HG03439 (cell line): ENCODE measurements around the gene CMKLR1.

ENCODE experiments used
- ATAC-seq: cut with Tn5 transposase; IDR thresholded peaks from one replicate; pipeline ENCODE4 v1.9.1; 2021; ENCODE audit warnings: mild to moderate bottlenecking, moderate library complexity; ENCODE audit not compliant: unreplicated experiment

Gene CMKLR1

DNA sequence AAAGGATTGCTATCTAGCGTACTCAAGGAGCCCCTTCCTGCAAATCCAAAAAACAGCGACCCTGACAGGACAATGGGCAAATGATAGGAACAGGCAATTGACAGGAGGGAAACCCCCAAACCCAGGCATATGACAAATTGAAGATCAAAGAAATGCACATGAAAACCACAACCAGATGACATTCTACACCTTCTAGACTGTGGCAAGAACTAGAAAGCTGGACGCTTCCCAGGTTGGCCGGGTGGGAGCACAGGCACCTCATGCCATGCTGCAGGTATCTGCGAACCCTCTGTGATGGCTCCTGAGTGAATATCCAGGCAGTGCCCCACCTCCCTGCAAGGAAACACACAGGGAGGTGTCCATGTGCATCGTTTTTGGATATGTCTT, 37.1 kb downstream of the CMKLR1 start:
- no peak for ATAC-seq

DNA sequence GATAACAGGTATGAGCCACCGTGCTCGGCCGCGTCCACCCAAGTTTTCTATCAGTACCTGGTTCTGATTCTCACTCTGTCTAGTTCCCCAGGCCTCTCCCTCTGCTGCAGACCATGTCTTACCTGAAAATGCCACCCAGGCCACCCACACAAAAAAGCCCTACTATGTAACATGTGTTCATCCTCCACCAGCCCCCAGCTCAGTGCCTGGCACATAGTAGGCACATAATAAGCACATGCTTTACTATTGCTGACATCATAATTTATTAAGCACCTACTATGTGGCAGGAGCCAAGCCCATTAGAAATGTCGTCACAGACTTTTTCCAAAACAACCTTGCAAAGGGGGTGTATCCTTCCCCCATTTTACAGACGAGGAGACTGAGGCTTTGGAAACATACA, 37.8 kb downstream of the CMKLR1 start:
- ATAC-seq: no peak

- ATAC-seq: no peak
Measured at GRCh38 chr12:108299980-108300696, 39.0 kb downstream of the CMKLR1 start.

GRCh38 chr12:108299516-108299915, 39.6 kb downstream of the CMKLR1 start:
- ATAC-seq: no peak

DNA sequence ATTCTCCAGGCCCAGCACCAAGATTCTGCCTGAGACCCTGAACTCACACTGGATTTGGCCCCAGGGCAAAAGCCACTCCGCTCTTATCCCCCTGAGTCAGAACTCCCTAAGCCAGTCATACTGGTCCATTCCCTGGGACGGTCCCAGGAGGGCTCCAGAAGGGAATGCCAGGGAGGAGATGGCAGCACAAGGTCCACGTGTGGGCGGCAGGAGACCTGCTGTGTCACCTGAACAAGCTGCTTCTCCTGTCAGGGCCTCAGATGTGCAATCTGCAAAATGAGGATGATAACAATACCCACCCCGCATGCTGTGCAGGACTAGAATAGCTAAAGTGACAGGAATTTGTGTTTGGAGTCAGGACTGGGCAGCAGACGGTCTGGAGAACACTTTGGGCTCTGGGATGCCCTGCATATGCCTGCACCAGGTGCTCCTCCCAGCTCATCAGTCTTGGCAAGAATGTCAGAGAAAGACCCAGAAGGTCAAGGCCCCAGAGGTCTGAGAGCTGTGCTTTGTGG, 40.3 kb downstream of the CMKLR1 start:
- ATAC-seq: no peak

- ATAC-seq: no peak
Measured at GRCh38 chr12:108297895-108298760, 41.0 kb downstream of the CMKLR1 start.

DNA sequence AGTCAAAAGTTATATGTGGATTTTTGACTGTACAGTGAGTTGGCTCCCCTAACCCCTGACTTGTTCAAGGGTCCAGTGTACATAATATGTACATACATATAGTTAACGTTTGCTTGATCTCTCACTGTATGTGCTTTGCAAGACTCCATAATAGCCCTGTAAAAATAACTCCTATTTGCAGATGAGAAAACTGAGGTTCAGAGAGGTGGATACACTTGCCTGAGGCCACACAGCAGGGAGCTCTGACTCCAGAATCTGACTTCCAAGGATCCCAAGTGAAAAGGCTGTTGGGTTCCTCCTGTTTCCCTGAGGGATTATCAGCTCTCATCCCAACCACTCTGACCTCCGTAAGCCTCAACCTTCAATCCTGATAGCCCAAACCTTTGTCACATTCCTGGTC, 41.7 kb downstream of the CMKLR1 start:
- no peak for ATAC-seq

- ATAC-seq: no peak
Measured at GRCh38 chr12:108296945-108297344, 42.2 kb downstream of the CMKLR1 start.

GRCh38 chr12:108295641-108296040, 43.5 kb downstream of the CMKLR1 start:
- ATAC-seq: no peak

GRCh38 chr12:108289350-108290161, 49.6 kb downstream of the CMKLR1 start:
- ATAC-seq: no peak

DNA sequence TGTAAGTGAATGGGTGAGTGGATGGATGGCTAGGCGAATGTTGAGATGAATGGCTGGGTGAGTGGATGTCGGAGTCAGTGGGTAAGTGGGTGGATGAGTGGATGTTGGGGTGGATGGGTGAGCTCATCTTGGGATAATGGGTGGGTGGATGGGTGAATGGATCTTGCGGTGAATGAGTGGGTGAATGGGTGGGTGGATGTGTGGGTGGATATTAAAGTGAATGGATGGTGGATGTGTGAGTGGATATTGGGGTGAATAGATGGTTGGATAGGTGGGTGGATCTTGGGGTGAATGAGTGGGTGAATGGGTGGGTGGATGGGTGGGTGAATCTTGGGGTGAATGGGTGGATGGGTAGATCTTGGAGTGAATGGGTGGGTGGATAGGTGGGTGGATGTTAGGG, 51.9 kb downstream of the CMKLR1 start:
- ATAC-seq: no peak

GRCh38 chr12:108285016-108285415, 54.1 kb downstream of the CMKLR1 start:
- no peak for ATAC-seq

DNA sequence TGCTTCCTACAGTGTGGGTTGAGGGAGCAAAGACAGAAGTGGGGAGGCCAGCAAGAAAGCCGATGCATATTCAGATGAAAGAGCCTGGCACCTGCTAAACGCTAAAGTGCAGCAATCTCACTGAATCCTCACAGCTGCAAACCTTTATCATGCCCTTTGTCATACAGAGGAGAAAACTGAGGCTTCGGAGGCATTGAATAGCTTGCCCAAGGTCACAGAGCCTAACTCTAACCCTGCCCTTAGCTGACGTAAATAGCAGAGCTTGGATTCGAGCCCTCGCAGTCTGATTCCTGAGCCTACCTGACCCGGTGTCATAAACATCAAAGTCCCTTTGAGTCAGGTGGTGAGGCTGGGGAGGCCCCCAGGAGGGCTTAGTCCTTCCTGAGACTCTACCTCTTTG, 54.9 kb downstream of the CMKLR1 start:
- no peak for ATAC-seq

DNA sequence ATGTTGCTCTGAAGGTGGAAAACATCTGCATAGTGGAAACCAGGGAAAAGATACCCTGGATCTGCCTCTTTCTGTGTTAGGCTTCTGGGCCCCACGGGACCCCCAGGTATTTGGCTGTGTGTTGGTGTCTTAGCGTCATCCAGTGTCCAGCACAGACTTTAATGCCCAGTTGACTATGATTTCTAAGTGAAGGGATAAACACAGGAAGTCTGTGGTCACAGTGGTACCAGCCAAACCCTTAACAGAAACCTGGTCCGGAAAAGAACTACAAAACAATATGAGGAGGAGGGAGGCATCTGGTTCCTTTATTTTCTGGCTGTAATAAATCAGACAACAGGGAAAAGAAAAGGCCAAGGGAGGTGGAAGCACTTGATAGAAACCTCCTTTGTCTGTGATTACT, 56.4 kb downstream of the CMKLR1 start:
- ATAC-seq: no peak

- ATAC-seq: no peak
Measured at GRCh38 chr12:108282160-108282559, 57.0 kb downstream of the CMKLR1 start.

DNA sequence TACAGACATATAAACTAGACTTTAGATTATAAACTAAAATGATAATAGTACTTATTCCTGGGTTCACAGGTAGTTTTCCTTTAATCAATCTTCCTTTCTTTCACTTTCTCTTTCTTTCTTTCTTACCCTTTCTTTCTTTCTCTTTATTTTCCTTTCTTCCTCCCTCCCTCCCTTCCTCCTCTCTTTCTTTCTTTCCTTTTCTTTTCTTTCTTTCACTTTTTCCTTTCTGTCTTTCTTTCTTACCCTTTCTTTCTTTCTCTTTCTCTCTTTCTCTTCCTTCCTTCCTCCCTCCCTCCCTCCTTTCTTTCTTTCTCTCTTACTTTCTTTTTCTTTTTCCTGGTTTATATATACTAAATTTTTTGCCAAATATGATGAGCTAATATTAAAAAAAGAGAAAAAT, 61.5 kb downstream of the CMKLR1 start:
- ATAC-seq: no peak

DNA sequence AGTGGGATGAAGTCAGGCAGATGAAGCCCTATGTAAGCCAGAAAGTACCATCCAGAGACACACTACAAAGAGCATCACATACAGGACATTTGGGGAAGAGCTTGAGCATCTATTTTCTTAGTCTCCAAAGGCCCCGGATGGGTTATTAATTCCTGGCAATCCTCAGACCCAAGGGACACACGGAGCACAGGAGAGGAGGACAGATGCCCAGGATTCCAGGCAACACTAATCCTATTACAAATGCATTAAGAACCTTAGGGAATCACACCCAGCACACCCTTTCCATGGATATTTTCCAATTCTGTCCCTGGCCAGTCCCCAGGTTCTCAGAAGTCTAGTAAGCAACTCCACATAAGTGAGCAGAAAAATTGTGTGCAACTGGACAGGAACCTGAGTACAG, 65.9 kb downstream of the CMKLR1 start:
- ATAC-seq: no peak

GRCh38 chr12:108271951-108272872, 66.9 kb downstream of the CMKLR1 start:
- no peak for ATAC-seq

DNA sequence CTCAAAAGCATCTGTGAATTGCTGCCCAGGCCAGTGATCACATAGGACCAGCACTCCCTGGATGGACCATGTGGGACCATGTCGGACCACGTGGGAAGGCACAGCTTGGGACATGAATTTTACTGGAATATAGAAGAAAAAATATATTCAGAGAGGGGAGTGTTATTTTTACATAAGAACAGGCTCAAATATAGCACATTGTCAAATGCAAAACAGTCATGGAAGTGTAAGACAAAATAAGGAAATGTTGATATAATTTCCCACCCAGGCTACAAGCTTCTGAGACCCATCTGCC, 68.3 kb downstream of the CMKLR1 start:
- ATAC-seq: no peak

DNA sequence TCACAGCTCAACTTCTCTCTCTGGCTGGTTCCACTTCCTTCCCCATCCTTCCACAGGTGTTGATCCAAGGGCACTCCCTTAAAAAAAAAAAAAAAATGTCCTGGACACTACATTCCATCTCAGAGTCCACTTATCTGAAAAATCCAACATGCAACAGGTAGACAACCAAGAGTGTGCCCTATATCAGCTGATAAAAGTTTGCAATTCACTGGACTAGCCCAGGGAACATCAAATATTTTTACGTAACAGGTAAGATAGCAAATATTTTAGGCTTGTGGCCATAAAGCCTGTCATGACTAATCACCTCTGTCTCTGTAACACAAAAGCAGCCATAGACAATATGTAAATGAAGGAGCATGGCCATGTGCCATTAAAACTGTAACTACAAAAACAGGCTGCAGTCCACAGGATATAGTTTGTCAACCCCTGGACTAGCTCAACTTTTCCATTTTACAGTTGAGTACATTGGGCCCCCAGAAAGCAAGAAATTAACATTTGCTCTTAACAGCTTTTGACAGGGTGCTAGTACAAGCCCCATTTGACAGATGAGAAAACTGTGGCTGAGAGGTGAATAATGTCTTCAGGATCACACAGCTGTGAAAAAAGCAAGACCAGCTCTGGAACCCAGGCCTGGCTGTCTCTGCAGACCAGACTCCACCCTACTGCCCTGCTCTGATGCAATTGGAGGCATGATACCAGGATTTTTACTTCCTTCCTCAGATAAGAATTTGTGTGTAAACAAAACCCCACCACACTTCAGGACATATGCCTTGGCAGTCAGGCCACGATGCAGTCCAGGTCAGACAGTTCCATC, 68.9 kb downstream of the CMKLR1 start:
- ATAC-seq: no peak
